Measurements from ENCODE around the gene PREX1. TPM values are rescaled to one million over a fixed set of nuclear protein-coding genes. Genes with fewer than 3 reads are reported as not detected.

PREX1 gene
- polyA plus RNA-seq, 1 donor (not counting 4 experiments of a cell fraction or from before 2014, with no cell fraction given), result 0.22 TPM

- TF ChIP-seq EZH2 (IDR thresholded peaks at IDR 0.05; ENCODE audit: low read length) (no peak), CTCF (optimal IDR thresholded peaks at IDR 0.05 in 1 of 3, IDR thresholded peaks at IDR 0.05 in 1 of 3, conservative IDR thresholded peaks at IDR 0.05 in 1 of 3; ENCODE audit: extremely low read depth in 1 of 3, insufficient read depth in 2 of 3, low read length in 3 of 3) (no peak)
- Histone ChIP-seq H3K4me1 (ENCODE audit: control insufficient read depth, extremely low read depth, insufficient read depth, low read length) (peaks cover 10% of the 10 kb centered on the region), H2AFZ (ENCODE audit: control insufficient read depth, low read length) (no peak overlapping the region), H3K4me2 (ENCODE audit: control insufficient read depth, extremely low read depth, insufficient read depth, low read depth, low read length) (no peak overlapping the region), H4K20me1 (ENCODE audit: control insufficient read depth, extremely low read depth, insufficient read depth, low read length) (no peaks in the 10 kb centered on the region), H3K79me2 (ENCODE audit: control insufficient read depth, insufficient read depth, low read length) (no peaks in the 10 kb centered on the region), H3K9me1 (ENCODE audit: control insufficient read depth, extremely low read depth, insufficient read depth, low read length) (no peaks in the 10 kb centered on the region), H3K4me3 (ENCODE audit: control insufficient read depth in 2 of 3, extremely low read depth in 1 of 3, insufficient read depth in 2 of 3, low read depth in 1 of 3, low read length in 3 of 3) (no peak overlapping the region), H3K36me3 (ENCODE audit: control insufficient read depth in 2 of 2, extremely low read depth in 1 of 2, insufficient read depth in 2 of 2, low read length in 2 of 2) (no peaks in the 10 kb centered on the region), H3K27me3 (ENCODE audit: control insufficient read depth, extremely low read depth, insufficient read depth, low read length) (peaks cover 8% of the 10 kb centered on the region), H3K9ac (ENCODE audit: control insufficient read depth, extremely low read depth, insufficient read depth, low read length) (no peak overlapping the region), H3K27ac (ENCODE audit: control insufficient read depth, insufficient read depth, low read length) (no peak overlapping the region), H3K9me3 (ENCODE audit: control insufficient read depth, low read depth, low read length) (no peaks in the 10 kb centered on the region)
- dilution Hi-C loops (cut with MboI; ENCODE audit: extremely low pct_ligation_motif_present, low sequenced_read_pairs), result no loop called here
- FAIRE-seq (no peak), DNase-seq (ENCODE audit: low read depth, low spot score) (no peak)
These were observed 8.7 kb downstream of the PREX1 start for GRCh38 chr20:48819089-48819488.

GRCh38 chr20:48818481-48818987, 9.3 kb downstream of the PREX1 start:
- no peaks in the 10 kb centered on the region for H3K79me2 ChIP-seq (ENCODE audit: control insufficient read depth, insufficient read depth, low read length)
- H3K9ac ChIP-seq (ENCODE audit: control insufficient read depth, extremely low read depth, insufficient read depth, low read length), result no peak overlapping the region
- H3K9me1 ChIP-seq (ENCODE audit: control insufficient read depth, extremely low read depth, insufficient read depth, low read length), result no peaks in the 10 kb centered on the region
- no peak overlapping the region for H3K4me3 ChIP-seq (ENCODE audit: control insufficient read depth in 2 of 3, extremely low read depth in 1 of 3, insufficient read depth in 2 of 3, low read depth in 1 of 3, low read length in 3 of 3)
- peaks cover 8% of the 10 kb centered on the region for H3K27me3 ChIP-seq (ENCODE audit: control insufficient read depth, extremely low read depth, insufficient read depth, low read length)
- dilution Hi-C loops (cut with MboI; ENCODE audit: extremely low pct_ligation_motif_present, low sequenced_read_pairs), result no loop called here
- peaks cover 4% of the 10 kb centered on the region for H3K4me1 ChIP-seq (ENCODE audit: control insufficient read depth, extremely low read depth, insufficient read depth, low read length)
- H3K4me2 ChIP-seq (ENCODE audit: control insufficient read depth, extremely low read depth, insufficient read depth, low read depth, low read length), result no peak overlapping the region
- FAIRE-seq (no peak), DNase-seq (ENCODE audit: low read depth, low spot score) (no peak)
- TF ChIP-seq CTCF (optimal IDR thresholded peaks at IDR 0.05 in 1 of 3, IDR thresholded peaks at IDR 0.05 in 1 of 3, conservative IDR thresholded peaks at IDR 0.05 in 1 of 3; ENCODE audit: extremely low read depth in 1 of 3, insufficient read depth in 2 of 3, low read length in 3 of 3) (no peak), EZH2 (IDR thresholded peaks at IDR 0.05; ENCODE audit: low read length) (no peak)
- H4K20me1 ChIP-seq (ENCODE audit: control insufficient read depth, extremely low read depth, insufficient read depth, low read length), result no peaks in the 10 kb centered on the region
- H3K27ac ChIP-seq (ENCODE audit: control insufficient read depth, insufficient read depth, low read length), result no peak overlapping the region
- H3K36me3 ChIP-seq (ENCODE audit: control insufficient read depth in 2 of 2, extremely low read depth in 1 of 2, insufficient read depth in 2 of 2, low read length in 2 of 2), result no peaks in the 10 kb centered on the region
- no peak overlapping the region for H2AFZ ChIP-seq (ENCODE audit: control insufficient read depth, low read length)
- no peaks in the 10 kb centered on the region for H3K9me3 ChIP-seq (ENCODE audit: control insufficient read depth, low read depth, low read length)
